HepG2 (cell line): ENCODE measurements around the gene RASD1. TPM values are rescaled to one million over a fixed set of nuclear protein-coding genes. Genes with fewer than 3 reads are reported as not detected.

Experiments
- ATRX ChIP-seq: sonication (generic); formaldehyde crosslinking; IDR thresholded peaks from 2 replicates; pipeline ENCODE4 v1.4.0; 2020; ENCODE audit warnings: missing genetic modification reagents, borderline replicate concordance
- CBFB ChIP-seq: sonication (generic); formaldehyde crosslinking; IDR thresholded peaks from 2 replicates; pipeline ENCODE4 v1.4.0; 2020; ENCODE audit warnings: missing genetic modification reagents
- CREB1 ChIP-seq, 2 experiments: fragments of 450-650 bp in 1 of 2; IDR thresholded peaks; 2 replicates each; pipeline ENCODE4 v1.6.1; 2016 to 2017; ENCODE audit warnings: control low read depth in 1 of 2, mild to moderate bottlenecking in 1 of 2, missing compliant biosample characterization in 1 of 2, missing genetic modification characterization in 1 of 2
- ELF4 ChIP-seq: sonication (generic); formaldehyde crosslinking; IDR thresholded peaks from 2 replicates; pipeline ENCODE4 v1.5.0; 2020; ENCODE audit warnings: missing genetic modification reagents, mild to moderate bottlenecking, moderate library complexity, borderline replicate concordance
- GTF2F1 ChIP-seq: fragments of 150-350 bp; IDR thresholded peaks from 2 replicates; pipeline ENCODE4 v1.6.1; 2014; ENCODE audit warnings: low read length
- HCFC1 ChIP-seq: fragments of 150-350 bp; IDR thresholded peaks from 2 replicates; pipeline ENCODE4 v1.6.1; 2014; ENCODE audit warnings: low read depth, low read length
- HMG20B ChIP-seq: conservative IDR thresholded peaks from 2 replicates; pipeline ENCODE4 v1.6.1; 2016; ENCODE audit warnings: missing genetic modification reagents, missing compliant biosample characterization
- HNF4G ChIP-seq, 2 experiments: sonication (generic) in 1 of 2; formaldehyde crosslinking in 1 of 2; IDR thresholded peaks; 2 replicates each; pipeline versions ENCODE4 v1.4.0 to v1.6.1; 2011 to 2020; ENCODE audit warnings: borderline replicate concordance in 2 of 2, low read depth in 2 of 2, mild to moderate bottlenecking in 2 of 2, low read length in 1 of 2, missing genetic modification reagents in 1 of 2, moderate library complexity in 1 of 2
- JARID2 ChIP-seq: sonication (generic); formaldehyde crosslinking; IDR thresholded peaks from 2 replicates; pipeline ENCODE4 v1.8.1; 2023; ENCODE audit warnings: missing genetic modification reagents, inconsistent platforms; ENCODE audit not compliant: insufficient replicate concordance
- NCOA2 ChIP-seq: sonication (generic); formaldehyde crosslinking; IDR thresholded peaks from 2 replicates; pipeline ENCODE4 v1.8.0; 2022; ENCODE audit warnings: inconsistent platforms
- NFATC3 ChIP-seq: sonication (generic); formaldehyde crosslinking; IDR thresholded peaks from 2 replicates; pipeline ENCODE4 v1.5.1; 2020; ENCODE audit warnings: mild to moderate bottlenecking, missing genetic modification reagents
- REXO4 ChIP-seq: sonication (generic); formaldehyde crosslinking; IDR thresholded peaks from 2 replicates; pipeline ENCODE4 v1.8.0; 2022; ENCODE audit warnings: missing genetic modification reagents, mild to moderate bottlenecking, borderline replicate concordance
- SALL1 ChIP-seq: sonication (generic); formaldehyde crosslinking; IDR thresholded peaks from 2 replicates; pipeline ENCODE4 v1.8.0; 2022; ENCODE audit warnings: mild to moderate bottlenecking, missing genetic modification reagents
- SMAD3 ChIP-seq: sonication (generic); formaldehyde crosslinking; IDR thresholded peaks from 2 replicates; pipeline ENCODE4 v1.4.0; 2020; ENCODE audit warnings: missing genetic modification reagents
- SOX5 ChIP-seq: IDR thresholded peaks from 2 replicates; pipeline ENCODE4 v1.6.1; 2016; ENCODE audit warnings: borderline replicate concordance
- TEAD3 ChIP-seq: optimal IDR thresholded peaks from 2 replicates; pipeline ENCODE3; 2016; ENCODE audit warnings: borderline replicate concordance
- TMF1 ChIP-seq: sonication (generic); formaldehyde crosslinking; IDR thresholded peaks from 2 replicates; pipeline ENCODE4 v1.8.1; 2022; ENCODE audit warnings: low read depth, missing genetic modification reagents
- ZBTB1 ChIP-seq: sonication (generic); formaldehyde crosslinking; IDR thresholded peaks from 2 replicates; pipeline ENCODE4 v1.4.0; 2020; ENCODE audit warnings: missing genetic modification reagents, borderline replicate concordance
- ZNF317 ChIP-seq: sonication (generic); formaldehyde crosslinking; IDR thresholded peaks from 2 replicates; pipeline ENCODE4 v1.5.0; 2020; ENCODE audit warnings: mild to moderate bottlenecking, missing genetic modification reagents
- ZNF33B ChIP-seq: sonication (generic); formaldehyde crosslinking; IDR thresholded peaks from 2 replicates; pipeline ENCODE4 v1.5.1; 2020; ENCODE audit warnings: mild to moderate bottlenecking, missing genetic modification reagents
- ZNF350 ChIP-seq: sonication (generic); formaldehyde crosslinking; IDR thresholded peaks from 2 replicates; pipeline ENCODE4 v1.4.0; 2020; ENCODE audit warnings: mild to moderate bottlenecking, low read depth, missing genetic modification reagents, borderline replicate concordance
- polyA plus RNA-seq, 8 experiments: library from polyadenylated mRNA; depleted of rRNA in 3 of 8; stranded (reverse) in 7 of 8; unstranded in 1 of 8; fragments of >200 nt; fragmentation: Illumina TruSeq in 4 of 8; extraction: Trizol in 4 of 8; gene quantifications; 2 replicates each; pipeline versions ENCODE4 v1.2.1 to v1.2.3, GENCODE V29; 2011 to 2016; ENCODE audit warnings: low read depth in 4 of 8, missing spikeins in 1 of 8, mixed read lengths in 1 of 8; ENCODE audit not compliant: insufficient read depth in 1 of 8
- total RNA-seq, 5 experiments: library from RNA; depleted of rRNA; stranded (reverse); fragments of >200 nt; fragmentation: Illumina TruSeq; extraction: Trizol; gene quantifications; 2 replicates each; pipeline ENCODE4 v1.2.3, GENCODE V29; 2016; ENCODE audit warnings: low read depth in 1 of 5
- TF ChIP-seq, protein P1 (sequence below): sonication (generic); formaldehyde crosslinking; IDR thresholded peaks from 2 replicates; pipeline ENCODE4 v1.4.0; 2020; ENCODE audit warnings: mild to moderate bottlenecking, missing genetic modification reagents
- TF ChIP-seq, protein P2 (sequence below): sonication (generic); formaldehyde crosslinking; IDR thresholded peaks from 2 replicates; pipeline ENCODE4 v1.8.0; 2022; ENCODE audit warnings: mild to moderate bottlenecking, missing genetic modification reagents; ENCODE audit not compliant: insufficient replicate concordance
- TF ChIP-seq, protein P3 (sequence below): sonication (generic); formaldehyde crosslinking; IDR thresholded peaks from 2 replicates; pipeline ENCODE4 v1.4.0; 2020; ENCODE audit warnings: missing genetic modification reagents

Gene RASD1
- total and polyA plus RNA-seq, 2 of the 13 experiments (the other 11 are each of a cell fraction or from before 2014, with no cell fraction given): 1.6 to 4.2 TPM

DNA sequence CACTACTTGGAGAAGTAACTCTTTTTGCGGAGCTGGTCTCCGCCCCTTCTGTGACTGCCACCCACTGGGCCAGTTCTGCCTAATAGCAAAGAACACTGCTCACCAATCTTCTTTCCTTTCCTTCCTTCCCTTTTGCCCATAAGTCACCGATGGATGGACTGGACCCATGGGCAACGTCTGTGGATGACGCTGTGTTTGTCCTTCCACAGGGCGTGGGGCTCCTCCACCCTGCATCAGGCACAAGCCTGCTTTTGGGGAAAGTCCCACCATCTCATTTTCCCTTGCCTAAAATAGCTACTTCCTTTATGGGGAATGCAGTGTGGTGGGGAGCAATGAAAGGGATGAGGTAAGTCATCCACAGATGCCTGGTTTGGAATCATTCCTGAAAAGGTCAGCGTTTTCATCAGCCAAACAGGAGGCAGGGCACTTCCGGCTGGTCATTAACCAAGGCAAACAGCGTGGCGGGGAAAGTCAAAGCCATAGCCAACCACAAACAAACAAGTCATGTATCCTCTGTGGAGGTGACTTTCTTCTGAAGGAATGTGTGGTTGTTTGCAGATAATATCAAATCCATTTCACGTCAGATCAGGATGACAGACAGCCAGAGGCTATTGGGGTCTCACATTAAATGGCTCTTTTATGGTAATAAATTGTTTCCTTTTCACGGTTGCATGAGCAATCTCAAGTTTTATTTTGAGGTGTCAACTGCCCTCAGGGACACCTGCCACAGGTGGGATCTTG lies 50.1 kb downstream of the RASD1 start (continued):
- TF ChIP-seq HNF4G (IDR thresholded peaks at IDR 0.05; ENCODE audit: borderline replicate concordance, low read depth, low read length) (no peak; the same call in 1 of the 2 replicates), HNF4G (CRISPR knock-in tag; IDR thresholded peaks at IDR 0.05; ENCODE audit: borderline replicate concordance, low read depth) (peak; percentile 73; the same call in 1 of the 2 replicates), JARID2 (CRISPR knock-in tag) (no peak), ELF4 (CRISPR knock-in tag) (peak; percentile 25; the same call in 1 of the 2 replicates), SMAD3 (peak; percentile 67; the same call in 1 of the 2 replicates), ZBTB1 (no peak), HMG20B (CRISPR knock-in tag) (peak; percentile 90), REXO4 (CRISPR knock-in tag) (no peak), SALL1 (CRISPR knock-in tag) (peak; percentile 99), CBFB (CRISPR knock-in tag) (peak; percentile 100), ZNF350 (peak; percentile 57; the same call in 1 of the 2 replicates), ATRX (CRISPR knock-in tag) (no peak), HCFC1 (0 out of 2 replicates have a peak, but pooled peaks have one; percentile 5), TMF1 (CRISPR knock-in tag) (0 out of 2 replicates have a peak, but pooled peaks have one; percentile 6), SOX5 (peak; percentile 91), ZNF33B (0 out of 2 replicates have a peak, but pooled peaks have one; percentile 27), TEAD3 (CRISPR knock-in tag) (peak; percentile 96), NCOA2 (CRISPR knock-in tag) (peak; percentile 98), ZNF317 (CRISPR knock-in tag) (no peak), NFATC3 (CRISPR knock-in tag) (0 out of 2 replicates have a peak, but pooled peaks have one; percentile 66), CREB1 (IDR thresholded peaks at IDR 0.05) (peak; percentile 73), CREB1 (CRISPR knock-in tag; IDR thresholded peaks at IDR 0.05) (peak; percentile 88), GTF2F1 (no peak)
- TF ChIP-seq, protein P1, sequence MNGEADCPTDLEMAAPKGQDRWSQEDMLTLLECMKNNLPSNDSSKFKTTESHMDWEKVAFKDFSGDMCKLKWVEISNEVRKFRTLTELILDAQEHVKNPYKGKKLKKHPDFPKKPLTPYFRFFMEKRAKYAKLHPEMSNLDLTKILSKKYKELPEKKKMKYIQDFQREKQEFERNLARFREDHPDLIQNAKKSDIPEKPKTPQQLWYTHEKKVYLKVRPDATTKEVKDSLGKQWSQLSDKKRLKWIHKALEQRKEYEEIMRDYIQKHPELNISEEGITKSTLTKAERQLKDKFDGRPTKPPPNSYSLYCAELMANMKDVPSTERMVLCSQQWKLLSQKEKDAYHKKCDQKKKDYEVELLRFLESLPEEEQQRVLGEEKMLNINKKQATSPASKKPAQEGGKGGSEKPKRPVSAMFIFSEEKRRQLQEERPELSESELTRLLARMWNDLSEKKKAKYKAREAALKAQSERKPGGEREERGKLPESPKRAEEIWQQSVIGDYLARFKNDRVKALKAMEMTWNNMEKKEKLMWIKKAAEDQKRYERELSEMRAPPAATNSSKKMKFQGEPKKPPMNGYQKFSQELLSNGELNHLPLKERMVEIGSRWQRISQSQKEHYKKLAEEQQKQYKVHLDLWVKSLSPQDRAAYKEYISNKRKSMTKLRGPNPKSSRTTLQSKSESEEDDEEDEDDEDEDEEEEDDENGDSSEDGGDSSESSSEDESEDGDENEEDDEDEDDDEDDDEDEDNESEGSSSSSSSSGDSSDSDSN (CRISPR knock-in tag): peak; percentile 51; the same call in 1 of the 2 replicates
- TF ChIP-seq, protein P2, sequence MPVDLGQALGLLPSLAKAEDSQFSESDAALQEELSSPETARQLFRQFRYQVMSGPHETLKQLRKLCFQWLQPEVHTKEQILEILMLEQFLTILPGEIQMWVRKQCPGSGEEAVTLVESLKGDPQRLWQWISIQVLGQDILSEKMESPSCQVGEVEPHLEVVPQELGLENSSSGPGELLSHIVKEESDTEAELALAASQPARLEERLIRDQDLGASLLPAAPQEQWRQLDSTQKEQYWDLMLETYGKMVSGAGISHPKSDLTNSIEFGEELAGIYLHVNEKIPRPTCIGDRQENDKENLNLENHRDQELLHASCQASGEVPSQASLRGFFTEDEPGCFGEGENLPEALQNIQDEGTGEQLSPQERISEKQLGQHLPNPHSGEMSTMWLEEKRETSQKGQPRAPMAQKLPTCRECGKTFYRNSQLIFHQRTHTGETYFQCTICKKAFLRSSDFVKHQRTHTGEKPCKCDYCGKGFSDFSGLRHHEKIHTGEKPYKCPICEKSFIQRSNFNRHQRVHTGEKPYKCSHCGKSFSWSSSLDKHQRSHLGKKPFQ (CRISPR knock-in tag): no peak
- TF ChIP-seq, protein P3, sequence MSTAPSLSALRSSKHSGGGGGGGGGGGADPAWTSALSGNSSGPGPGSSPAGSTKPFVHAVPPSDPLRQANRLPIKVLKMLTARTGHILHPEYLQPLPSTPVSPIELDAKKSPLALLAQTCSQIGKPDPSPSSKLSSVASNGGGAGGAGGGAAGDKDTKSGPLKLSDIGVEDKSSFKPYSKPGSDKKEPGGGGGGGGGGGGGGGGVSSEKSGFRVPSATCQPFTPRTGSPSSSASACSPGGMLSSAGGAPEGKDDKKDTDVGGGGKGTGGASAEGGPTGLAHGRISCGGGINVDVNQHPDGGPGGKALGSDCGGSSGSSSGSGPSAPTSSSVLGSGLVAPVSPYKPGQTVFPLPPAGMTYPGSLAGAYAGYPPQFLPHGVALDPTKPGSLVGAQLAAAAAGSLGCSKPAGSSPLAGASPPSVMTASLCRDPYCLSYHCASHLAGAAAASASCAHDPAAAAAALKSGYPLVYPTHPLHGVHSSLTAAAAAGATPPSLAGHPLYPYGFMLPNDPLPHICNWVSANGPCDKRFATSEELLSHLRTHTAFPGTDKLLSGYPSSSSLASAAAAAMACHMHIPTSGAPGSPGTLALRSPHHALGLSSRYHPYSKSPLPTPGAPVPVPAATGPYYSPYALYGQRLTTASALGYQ (CRISPR knock-in tag): peak; percentile 98
